Activated CD8-positive, alpha-beta memory T cell treated with anti-CD3 and anti-CD28 coated beads, Interleukin-2, amount 50 U/mL, for 1 hour (primary cell): ENCODE data around the gene IMPA2.
"Not testable (repeated sequence)": the region's sequence is repeated elsewhere in the genome, so short reads cannot be mapped to it uniquely, and the experiment has no call there.

ENCODE experiments used
- DNase-seq: peaks from one replicate; pipeline ENCODE4 v3.0.0-alpha.2; 2020; ENCODE audit errors: extremely low read depth

Gene IMPA2

GRCh38 chr18:11981192-11981542 lies at the start of gene IMPA2:
Gene IMPA2 (plus strand): TSS chr18:11981507. CDS start chr18:11981670, 163 bp downstream.
- DNase-seq = no peak

- DNase-seq = no peak
Measured at GRCh38 chr18:11932393-11932792, 48.9 kb upstream of the IMPA2 start.

- peak; percentile 43 for DNase-seq
Measured at GRCh38 chr18:11937874-11938478, 43.3 kb upstream of the IMPA2 start.

GRCh38 chr18:11940956-11941355 lies 40.4 kb upstream of the IMPA2 start:
- no peak for DNase-seq

GRCh38 chr18:11943551-11943950 lies 37.8 kb upstream of the IMPA2 start:
- DNase-seq = no peak

- DNase-seq = no peak
Measured at GRCh38 chr18:11944252-11944651, 37.1 kb upstream of the IMPA2 start.

- no peak for DNase-seq
Measured at GRCh38 chr18:11944786-11945185, 36.5 kb upstream of the IMPA2 start.

- DNase-seq = not testable (repeated sequence)
Measured at GRCh38 chr18:11945834-11946659, 35.3 kb upstream of the IMPA2 start.

- DNase-seq = no peak
Measured at GRCh38 chr18:11946756-11947155, 34.6 kb upstream of the IMPA2 start.

- DNase-seq = peak; percentile 2
Measured at GRCh38 chr18:11947214-11948191, 33.8 kb upstream of the IMPA2 start.

- DNase-seq = no peak
Measured at GRCh38 chr18:11948852-11949523, 32.3 kb upstream of the IMPA2 start.

- DNase-seq = no peak
Measured at GRCh38 chr18:11950824-11951223, 30.5 kb upstream of the IMPA2 start.

GRCh38 chr18:11951390-11951851 lies 29.9 kb upstream of the IMPA2 start:
- no peak for DNase-seq

GRCh38 chr18:11953113-11953512 lies 28.2 kb upstream of the IMPA2 start:
- DNase-seq = no peak

- DNase-seq = no peak
Measured at GRCh38 chr18:11955239-11956029, 25.9 kb upstream of the IMPA2 start.

- no peak for DNase-seq
Measured at GRCh38 chr18:11956371-11957308, 24.7 kb upstream of the IMPA2 start.

- DNase-seq = no peak
Measured at GRCh38 chr18:11957636-11958035, 23.7 kb upstream of the IMPA2 start.

GRCh38 chr18:11959651-11960050 lies 21.7 kb upstream of the IMPA2 start:
- DNase-seq = not testable (repeated sequence)

GRCh38 chr18:11960743-11961380 lies 20.4 kb upstream of the IMPA2 start:
- DNase-seq = no peak
